NCI-H128 (cell line): Measurements from ENCODE around the gene MROH2A.

Experiments used
- DNase-seq: peaks from one replicate; lab custom pipeline; 2025; ENCODE audit not compliant: unreplicated experiment; lab: John Stamatoyannopoulos, UW

The MROH2A gene

GRCh38 chr2:233836359-233836758, 58.2 kb downstream of the MROH2A start:
- DNase-seq = no peak

GRCh38 chr2:233837694-233838229, 59.6 kb downstream of the MROH2A start:
- no peak for DNase-seq

GRCh38 chr2:233838251-233838650, 60.1 kb downstream of the MROH2A start:
- DNase-seq = no peak

GRCh38 chr2:233838726-233839446, 60.8 kb downstream of the MROH2A start:
- no peak for DNase-seq

GRCh38 chr2:233839447-233839820, 61.3 kb downstream of the MROH2A start:
- no peak for DNase-seq

GRCh38 chr2:233840520-233840919, 62.4 kb downstream of the MROH2A start:
- no peak for DNase-seq

GRCh38 chr2:233841183-233841582, 63.1 kb downstream of the MROH2A start:
- no peak for DNase-seq

- no peak for DNase-seq
Observed at GRCh38 chr2:233844064-233844807, 66.1 kb downstream of the MROH2A start.

- DNase-seq = no peak
Observed at GRCh38 chr2:233844836-233845235, 66.7 kb downstream of the MROH2A start.

GRCh38 chr2:233845301-233846060, 67.4 kb downstream of the MROH2A start:
- DNase-seq = no peak

GRCh38 chr2:233846387-233847247, 68.5 kb downstream of the MROH2A start:
- DNase-seq = no peak

- no peak for DNase-seq
Observed at GRCh38 chr2:233847248-233847898, 69.2 kb downstream of the MROH2A start.

GRCh38 chr2:233848276-233848675, 70.1 kb downstream of the MROH2A start:
- no peak for DNase-seq

GRCh38 chr2:233849607-233850271, 71.6 kb downstream of the MROH2A start:
- DNase-seq = no peak

- no peak for DNase-seq
Observed at GRCh38 chr2:233850745-233851144, 72.6 kb downstream of the MROH2A start.

- DNase-seq = no peak
Observed at GRCh38 chr2:233851169-233851568, 73.0 kb downstream of the MROH2A start.

GRCh38 chr2:233852056-233852455, 73.9 kb downstream of the MROH2A start:
- no peak for DNase-seq

- no peak for DNase-seq
Observed at GRCh38 chr2:233853353-233853752, 75.2 kb downstream of the MROH2A start.

- DNase-seq = no peak
Observed at GRCh38 chr2:233853883-233854240, 75.7 kb downstream of the MROH2A start.
